ENCODE data around the gene RELCH. TPM values are rescaled to one million over a fixed set of nuclear protein-coding genes. Genes with fewer than 3 reads are reported as not detected.

RELCH gene
- total RNA-seq, 1 donor from 2014 or later, result 44.6 TPM

- no peaks in the 10 kb centered on the region for H3K4me1 Mint-ChIP-seq (ENCODE audit: low read depth, unreplicated experiment)
- no peak for TF ChIP-seq CTCF (IDR thresholded peaks at IDR 0.05; ENCODE audit: partially characterized antibody, unreplicated experiment)
- H3K9me3 Mint-ChIP-seq (ENCODE audit: unreplicated experiment), result peaks cover 1% of the 10 kb centered on the region
Measured at GRCh38 chr18:62301322-62301721, 114.3 kb downstream of the RELCH start.

GRCh38 chr18:62312851-62313250 lies 125.8 kb downstream of the RELCH start:
- DNase-seq, result no peak
- H3K4me1 Mint-ChIP-seq (ENCODE audit: low read depth, unreplicated experiment), result no peaks in the 10 kb centered on the region
- no peak overlapping the region for H3K4me3 Mint-ChIP-seq (ENCODE audit: unreplicated experiment)
- TF ChIP-seq CTCF (IDR thresholded peaks at IDR 0.05; ENCODE audit: partially characterized antibody, unreplicated experiment), result no peak
- no peaks in the 10 kb centered on the region for H3K36me3 Mint-ChIP-seq (ENCODE audit: unreplicated experiment)
- H3K27ac Mint-ChIP-seq (ENCODE audit: unreplicated experiment), result no peak overlapping the region
- H3K27me3 Mint-ChIP-seq (ENCODE audit: unreplicated experiment), result no peaks in the 10 kb centered on the region
- no peaks in the 10 kb centered on the region for H3K9me3 Mint-ChIP-seq (ENCODE audit: unreplicated experiment)

More at GRCh38 chr18:62301322-62301721, 114.3 kb downstream of the RELCH start:
- Mint-ChIP-seq H3K27ac (ENCODE audit: unreplicated experiment) (no peak overlapping the region), H3K36me3 (ENCODE audit: unreplicated experiment) (peaks cover 4% of the 10 kb centered on the region), H3K4me3 (ENCODE audit: unreplicated experiment) (no peak overlapping the region), H3K27me3 (ENCODE audit: unreplicated experiment) (no peaks in the 10 kb centered on the region)
- no peak for DNase-seq

GRCh38 chr18:62318228-62319180 lies 131.4 kb downstream of the RELCH start:
- H3K4me3 Mint-ChIP-seq (ENCODE audit: unreplicated experiment), result no peak overlapping the region
- no peaks in the 10 kb centered on the region for H3K9me3 Mint-ChIP-seq (ENCODE audit: unreplicated experiment)

GRCh38 chr18:62321201-62321600 lies 134.1 kb downstream of the RELCH start:
- Mint-ChIP-seq H3K27me3 (ENCODE audit: unreplicated experiment) (peaks cover 9% of the 10 kb centered on the region), H3K36me3 (ENCODE audit: unreplicated experiment) (no peaks in the 10 kb centered on the region), H3K27ac (ENCODE audit: unreplicated experiment) (no peak overlapping the region), H3K4me3 (ENCODE audit: unreplicated experiment) (no peak overlapping the region), H3K9me3 (ENCODE audit: unreplicated experiment) (peaks cover 3% of the 10 kb centered on the region), H3K4me1 (ENCODE audit: low read depth, unreplicated experiment) (peaks cover 6% of the 10 kb centered on the region)
- DNase-seq, result no peak
- TF ChIP-seq CTCF (IDR thresholded peaks at IDR 0.05; ENCODE audit: partially characterized antibody, unreplicated experiment), result no peak

More at GRCh38 chr18:62318228-62319180, 131.4 kb downstream of the RELCH start:
- Mint-ChIP-seq H3K27ac (ENCODE audit: unreplicated experiment) (no peak overlapping the region), H3K27me3 (ENCODE audit: unreplicated experiment) (no peaks in the 10 kb centered on the region), H3K36me3 (ENCODE audit: unreplicated experiment) (no peaks in the 10 kb centered on the region), H3K4me1 (ENCODE audit: low read depth, unreplicated experiment) (no peaks in the 10 kb centered on the region)
- DNase-seq, result no peak
- TF ChIP-seq CTCF (IDR thresholded peaks at IDR 0.05; ENCODE audit: partially characterized antibody, unreplicated experiment), result no peak

Measured in glutamatergic neuron (in vitro differentiated cells).